Calu3 (cell line): ENCODE data around the gene CLCNKB. TPM values are rescaled to one million over a fixed set of nuclear protein-coding genes. Genes with fewer than 3 reads are reported as not detected.
A peak's percentile ranks its signal among the peaks of the same experiment; 100 is the strongest.

Source experiments
- BruUV-seq: library from RNA; stranded (reverse); fragments of 400-500 nt; replicated peaks from 2 replicates; lab custom pipeline; 2021; lab: Mats Ljungman, UMichigan
- CTCF ChIA-PET: fragments of 300-600 bp; sonication (Branson Sonifier 250); formaldehyde crosslinking; loops from one replicate; lab custom pipeline; 2022; ENCODE audit warnings: antibody characterized with exemption; lab: Charles Lee
- DNase-seq: peaks from one replicate; pipeline ENCODE4 v3.0.0; 2022
- H3K27ac Mint-ChIP-seq: one replicate; pipeline ENCODE4 v1.8.0; 2022; ENCODE audit warnings: mixed read lengths; ENCODE audit not compliant: unreplicated experiment
- H3K27me3 Mint-ChIP-seq: one replicate; pipeline ENCODE4 v1.8.0; 2022; ENCODE audit warnings: mixed read lengths; ENCODE audit not compliant: unreplicated experiment
- H3K36me3 Mint-ChIP-seq: one replicate; pipeline ENCODE4 v1.8.0; 2022; ENCODE audit warnings: mild to moderate bottlenecking, moderate library complexity, mixed read lengths; ENCODE audit not compliant: insufficient read depth, unreplicated experiment
- H3K4me1 Mint-ChIP-seq: one replicate; pipeline ENCODE4 v1.8.0; 2022; ENCODE audit warnings: mild to moderate bottlenecking, low read depth, mixed read lengths; ENCODE audit not compliant: unreplicated experiment
- H3K4me3 Mint-ChIP-seq: one replicate; pipeline ENCODE4 v1.8.0; 2022; ENCODE audit warnings: mild to moderate bottlenecking, low read depth, moderate library complexity, mixed read lengths; ENCODE audit not compliant: unreplicated experiment
- H3K9me3 Mint-ChIP-seq: one replicate; pipeline ENCODE4 v1.8.0; 2022; ENCODE audit warnings: low read depth, mixed read lengths; ENCODE audit not compliant: unreplicated experiment
- CTCF ChIP-seq: fragments of 200-600 bp; IDR thresholded peaks from one replicate; pipeline ENCODE4 v1.8.0; 2022; ENCODE audit warnings: antibody characterized with exemption; ENCODE audit not compliant: unreplicated experiment
- intact Hi-C: fragments of 100-400 bp; cut with micrococcal nuclease; formaldehyde crosslinking; loops from one replicate; pipeline ENCODE4 v1.10.0; 2022; ENCODE audit not compliant: unreplicated experiment
- total RNA-seq: library from RNA; stranded (reverse); gene quantifications from 2 replicates; pipeline ENCODE4 v1.2.3, GENCODE V29; 2022

The CLCNKB gene
- total RNA-seq, 1 experiment from 2014 or later: not detected

- CTCF ChIA-PET: interaction anchor here (1.0 to 1.8 kb wide), 6 partner anchors 35 to 106 kb away, joined by 3 to 7 read pairs (median 4); no protein-coding TSS in a partner anchor
- H3K4me1 Mint-ChIP-seq: peaks cover 15% of the 10 kb centered on the region
- H3K27ac Mint-ChIP-seq: no peak overlapping the region
- TF ChIP-seq CTCF: peak; percentile 79
- H3K4me3 Mint-ChIP-seq: no peak overlapping the region
- H3K36me3 Mint-ChIP-seq: no peaks in the 10 kb centered on the region
- no peaks in the 10 kb centered on the region for H3K9me3 Mint-ChIP-seq
- intact Hi-C loops: loop anchor here (1.0 kb wide), 1 partner anchor 105 kb away; no protein-coding TSS in a partner anchor
- DNase-seq: peak; percentile 83
- BruUV-seq: no TSS peak
- no peaks in the 10 kb centered on the region for H3K27me3 Mint-ChIP-seq
These were observed 38.9 kb downstream of the CLCNKB start for GRCh38 chr1:16082283-16083038.

- no TSS peak for BruUV-seq
- Mint-ChIP-seq H3K4me1 (peaks cover 15% of the 10 kb centered on the region), H3K27me3 (no peaks in the 10 kb centered on the region), H3K9me3 (no peaks in the 10 kb centered on the region), H3K27ac (no peak overlapping the region), H3K4me3 (no peak overlapping the region), H3K36me3 (no peaks in the 10 kb centered on the region)
- DNase-seq: no peak
- CTCF ChIA-PET: interaction anchor here (0.6 to 1.8 kb wide), 3 partner anchors 16 to 105 kb away, joined by 4 to 7 read pairs (median 6); no protein-coding TSS in a partner anchor
- intact Hi-C loops: no loop called here
- no peak for TF ChIP-seq CTCF
These were observed 39.9 kb downstream of the CLCNKB start for GRCh38 chr1:16083486-16083885.

- no peak overlapping the region for H3K27ac Mint-ChIP-seq
- intact Hi-C loops: no loop called here
- no peaks in the 10 kb centered on the region for H3K27me3 Mint-ChIP-seq
- peaks cover 18% of the 10 kb centered on the region for H3K4me1 Mint-ChIP-seq
- CTCF ChIA-PET: no interaction called here
- no peaks in the 10 kb centered on the region for H3K9me3 Mint-ChIP-seq
- DNase-seq: no peak
- no TSS peak for BruUV-seq
- H3K4me3 Mint-ChIP-seq: no peak overlapping the region
- no peaks in the 10 kb centered on the region for H3K36me3 Mint-ChIP-seq
- TF ChIP-seq CTCF: no peak
These were observed 41.9 kb downstream of the CLCNKB start for GRCh38 chr1:16085522-16085921.

DNA sequence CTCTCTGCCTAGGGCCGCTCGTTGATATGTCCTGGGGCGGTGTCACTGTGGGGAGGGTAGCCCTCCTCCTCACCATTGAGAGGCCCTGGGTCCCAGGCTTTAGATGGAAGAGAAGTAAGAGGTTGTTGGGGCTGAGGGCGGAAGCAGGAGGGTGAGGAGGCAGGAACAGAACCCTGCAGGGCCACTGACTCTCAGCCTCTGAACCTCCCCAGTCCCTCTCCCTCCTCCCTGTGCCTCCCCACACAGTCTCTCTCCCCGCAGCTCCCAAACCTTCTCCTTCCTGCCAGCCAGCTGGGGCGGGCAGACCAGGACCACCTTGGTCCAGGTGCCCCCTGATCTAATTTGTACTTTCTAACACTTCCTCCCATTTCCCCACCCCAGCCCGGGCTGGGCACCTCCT is 44.2 kb downstream of the CLCNKB start:
- CTCF ChIA-PET: no interaction called here

More for the DNA sequence above, 44.2 kb downstream of the CLCNKB start:
- Mint-ChIP-seq H3K9me3 (no peaks in the 10 kb centered on the region), H3K27ac (no peak overlapping the region), H3K36me3 (no peaks in the 10 kb centered on the region), H3K4me3 (no peak overlapping the region), H3K27me3 (no peaks in the 10 kb centered on the region), H3K4me1 (peaks cover 15% of the 10 kb centered on the region)
- intact Hi-C loops: no loop called here
- TF ChIP-seq CTCF: no peak
- no peak for DNase-seq
- no TSS peak for BruUV-seq
